K562 (cell line): Measurements from ENCODE around the gene BCKDK. TPM values are rescaled to one million over a fixed set of nuclear protein-coding genes. Genes with fewer than 3 reads are reported as not detected.

Experiments
- ATAC-seq: fragments of 200-7000 bp; cut with Tn5 transposase; 3 replicates; pipeline ENCODE4 v1.9.1; 2020; ENCODE audit warnings: moderate library complexity
- BruUV-seq: library from RNA; stranded (reverse); fragments of 400-500 nt; replicated peaks from 2 replicates; lab custom pipeline; 2021; lab: Mats Ljungman, UMichigan
- CTCF ChIA-PET: fragments of 300-600 bp; formaldehyde crosslinking; extraction: SDS; loops from one replicate; lab custom pipeline; 2021; ENCODE audit warnings: low intra/inter-chr PET ratio; lab: Yijun Ruan, JAX
- POLR2A ChIA-PET: fragments of 300-600, 350-650 bp; sonication (Branson Sonifier 250); formaldehyde crosslinking; extraction: SDS; loops from one replicate; lab custom pipeline; 2021; ENCODE audit warnings: antibody characterized with exemption, inconsistent platforms; lab: Yijun Ruan, JAX
- DNase-seq, 4 experiments: peaks; one replicate each; pipeline versions ENCODE4 v3.0.0 to v3.0.0-alpha.2; 2011 to 2018; ENCODE audit warnings: low spot score in 3 of 4, mixed read lengths in 3 of 4; ENCODE audit errors: extremely low read depth in 1 of 4
- FAIRE-seq: peaks from 2 replicates; lab custom pipeline; 2011; peaks lifted over from hg19 to GRCh38; lab: Jason Lieb, UNC
- H2AFZ ChIP-seq: 2 replicates; pipeline ENCODE4 v1.6.0; 2011; ENCODE audit warnings: low read depth, low read length, control low read depth, inconsistent platforms
- H3K27ac ChIP-seq: fragments of 200-600 bp; 3 replicates; pipeline ENCODE4 v1.8.0; 2011; ENCODE audit warnings: low read depth, mild to moderate bottlenecking, control low read depth, inconsistent platforms, low read length, moderate library complexity, mixed read lengths; ENCODE audit errors: extremely low read depth
- H3K27me3 ChIP-seq, 2 experiments: fragments of 300-600 bp in 1 of 2; 2 replicates in 1 of 2; 3 replicates in 1 of 2; pipeline versions ENCODE4 v1.6.0 to v1.8.0; 2011; ENCODE audit warnings: inconsistent platforms in 2 of 2, low read length in 2 of 2, mild to moderate bottlenecking in 1 of 2, mixed read lengths in 1 of 2, moderate library complexity in 1 of 2; ENCODE audit not compliant: control insufficient read depth in 2 of 2, insufficient read depth in 2 of 2
- H3K36me3 ChIP-seq: fragments of 300-600 bp; 3 replicates; pipeline ENCODE4 v1.8.0; 2011; ENCODE audit warnings: mild to moderate bottlenecking, low read length, inconsistent platforms; ENCODE audit not compliant: control insufficient read depth, insufficient read depth
- H3K4me1 ChIP-seq, 2 experiments: fragments of 200-600 bp in 1 of 2; replicated peaks in 1 of 2; 2 replicates in 1 of 2; 3 replicates in 1 of 2; pipeline versions ENCODE4 v1.5.1 to v1.8.0; 2011; ENCODE audit warnings: inconsistent platforms in 2 of 2, low read length in 2 of 2, mild to moderate bottlenecking in 1 of 2, mixed read lengths in 1 of 2, moderate library complexity in 1 of 2; ENCODE audit not compliant: control insufficient read depth in 2 of 2, insufficient read depth in 2 of 2
- H3K4me2 ChIP-seq: 2 replicates; pipeline ENCODE4 v1.6.1; 2011; ENCODE audit warnings: low read length, control low read depth, inconsistent platforms, mixed read lengths; ENCODE audit not compliant: insufficient read depth
- H3K4me3 ChIP-seq: fragments of 200-600 bp; sonication (generic), shearing (Covaris generic); 2 replicates; pipeline ENCODE4 v1.5.1; 2016; ENCODE audit warnings: control low read depth, inconsistent platforms
- H3K79me2 ChIP-seq: fragments of 200-600 bp; 3 replicates; pipeline ENCODE4 v1.8.0; 2011; ENCODE audit warnings: low read length, inconsistent platforms; ENCODE audit not compliant: control insufficient read depth, insufficient read depth
- H3K9ac ChIP-seq, 2 experiments: 2 replicates each; pipeline versions ENCODE4 v1.6.0 to v1.6.1; 2011; ENCODE audit warnings: low read depth in 2 of 2, low read length in 2 of 2, control low read depth in 1 of 2, inconsistent platforms in 1 of 2, mild to moderate bottlenecking in 1 of 2, mixed read lengths in 1 of 2; ENCODE audit not compliant: insufficient read depth in 1 of 2
- H3K9me1 ChIP-seq: one replicate; pipeline ENCODE4 v1.6.0; 2011; ENCODE audit warnings: inconsistent platforms, mild to moderate bottlenecking, low read length, moderate library complexity; ENCODE audit not compliant: control insufficient read depth, insufficient read depth
- H3K9me3 ChIP-seq: replicated peaks from 2 replicates; pipeline ENCODE4 v1.5.1; 2011; ENCODE audit warnings: low read depth, low read length, inconsistent platforms; ENCODE audit not compliant: control insufficient read depth, insufficient read depth
- H4K20me1 ChIP-seq: replicated peaks from 2 replicates; pipeline ENCODE4 v1.6.1; 2011; ENCODE audit warnings: low read length, inconsistent platforms, mixed read lengths; ENCODE audit not compliant: control insufficient read depth, insufficient read depth
- RBM14 ChIP-seq: fragments of 200-400 bp; formaldehyde crosslinking; IDR thresholded peaks from 2 replicates; pipeline ENCODE4 v1.6.1; 2018; ENCODE audit warnings: low read depth, mild to moderate bottlenecking, low read length, moderate library complexity, borderline replicate concordance; ENCODE audit not compliant: insufficient read depth
- TBL1XR1 ChIP-seq, 2 experiments: IDR thresholded peaks; 2 replicates each; pipeline ENCODE4 v1.6.1; 2012; ENCODE audit warnings: improper control_type of control experiment in 2 of 2, low read length in 2 of 2, mild to moderate bottlenecking in 1 of 2
- ZNF121 ChIP-seq: sonication (generic); formaldehyde crosslinking; conservative IDR thresholded peaks from 2 replicates; pipeline ENCODE4 v1.8.0; 2022; ENCODE audit warnings: missing genetic modification reagents
- ZNF717 ChIP-seq: fragments of 250-450 bp; sonication (Bioruptor Pico); IDR thresholded peaks from 2 replicates; pipeline ENCODE4 v1.5.0; 2021
- WGBS: fragments of 100-300 bp; shearing (Covaris generic); methylation state at CpG from one replicate; pipeline ENCODE4 v1.1.6; 2016; ENCODE audit warnings: low coverage, mixed read lengths; ENCODE audit not compliant: insufficient coverage; ENCODE audit errors: missing lambda C conversion rate; 5-methylcytosine and 5-hydroxymethylcytosine counted together
- in situ Hi-C: fragments of 300-500 bp; cut with MboI; formaldehyde crosslinking; loops from 4 replicates; pipeline ENCODE4 v1.15.0; 2018; ENCODE audit warnings: inconsistent platforms, mixed read lengths
- intact Hi-C: fragments of 100-400 bp; cut with micrococcal nuclease; formaldehyde crosslinking; loops from 2 replicates; pipeline ENCODE4 v1.14.2; 2022
- polyA plus RNA-seq, 8 experiments: library from polyadenylated mRNA; depleted of rRNA in 4 of 8; stranded (reverse) in 5 of 8; unstranded in 3 of 8; fragments of >200 nt; fragmentation: Nextera tagmentation in 2 of 8; fragmentation: Illumina TruSeq in 1 of 8; extraction: Ambion mirVana in 2 of 8; extraction: Trizol in 1 of 8; gene quantifications; 2 replicates each; pipeline versions ENCODE4 v1.2.1 to v1.2.3, GENCODE V29; 2011 to 2014; ENCODE audit warnings: inconsistent platforms in 1 of 8, missing spikeins in 1 of 8
- total RNA-seq, 7 experiments: library from RNA; depleted of rRNA in 6 of 7; stranded (reverse); fragments of >200 nt in 6 of 7; fragmentation: Illumina TruSeq in 2 of 7; extraction: Trizol in 2 of 7; gene quantifications; 2 replicates each; pipeline versions ENCODE4 v1.2.1 to v1.2.3, GENCODE V29; 2011 to 2021; ENCODE audit warnings: low replicate concordance in 1 of 7
- TF ChIP-seq, protein P1 (sequence below): IDR thresholded peaks from 2 replicates; pipeline ENCODE4 v1.6.1; 2011; ENCODE audit warnings: borderline replicate concordance, low read depth, mild to moderate bottlenecking, moderate library complexity, low read length; ENCODE audit not compliant: insufficient read depth, poor library complexity, severe bottlenecking
- TF ChIP-seq, protein P2 (sequence below): sonication (generic); formaldehyde crosslinking; IDR thresholded peaks from 2 replicates; pipeline ENCODE4 v1.9.0; 2022; ENCODE audit warnings: mild to moderate bottlenecking, missing genetic modification reagents
- TF ChIP-seq, protein P3 (sequence below): fragments of 450-650 bp; IDR thresholded peaks from 2 replicates; pipeline ENCODE4 v1.6.1; 2017; ENCODE audit warnings: antibody characterized with exemption, mild to moderate bottlenecking

The BCKDK gene
- total and polyA plus RNA-seq, 9 of the 15 experiments (the other 6 are each of a cell fraction or from before 2014, with no cell fraction given) = 0.58 to 34.8 (median 13.1) TPM

DNA sequence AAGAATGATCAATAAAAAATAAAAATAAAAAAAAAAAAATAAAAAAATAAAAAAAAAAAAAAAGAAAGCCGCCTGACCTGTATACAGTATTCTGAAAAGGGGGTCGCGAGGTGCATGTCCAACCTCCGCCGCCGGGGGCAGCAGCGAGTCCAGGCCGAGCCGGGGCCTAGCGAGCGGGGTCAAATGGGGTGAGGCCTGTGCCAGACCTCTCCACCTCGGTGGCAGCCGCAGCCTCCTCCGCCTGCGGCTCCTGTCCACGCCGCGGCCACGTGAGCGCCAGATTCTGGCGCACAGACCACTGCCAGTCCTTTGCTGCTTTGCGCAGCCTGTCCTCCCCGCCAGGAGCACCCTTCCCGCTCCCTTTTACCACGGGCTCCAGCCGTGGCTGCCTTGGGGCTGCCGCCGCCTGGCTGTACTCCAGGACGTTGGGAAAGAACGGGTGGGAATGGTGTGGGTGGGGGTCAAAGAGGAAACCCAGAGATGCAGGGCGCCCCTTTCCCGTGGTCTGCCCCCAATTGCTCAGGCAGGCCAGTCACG is 2.4 kb upstream of the BCKDK start (continued):
- TF ChIP-seq, protein P1, sequence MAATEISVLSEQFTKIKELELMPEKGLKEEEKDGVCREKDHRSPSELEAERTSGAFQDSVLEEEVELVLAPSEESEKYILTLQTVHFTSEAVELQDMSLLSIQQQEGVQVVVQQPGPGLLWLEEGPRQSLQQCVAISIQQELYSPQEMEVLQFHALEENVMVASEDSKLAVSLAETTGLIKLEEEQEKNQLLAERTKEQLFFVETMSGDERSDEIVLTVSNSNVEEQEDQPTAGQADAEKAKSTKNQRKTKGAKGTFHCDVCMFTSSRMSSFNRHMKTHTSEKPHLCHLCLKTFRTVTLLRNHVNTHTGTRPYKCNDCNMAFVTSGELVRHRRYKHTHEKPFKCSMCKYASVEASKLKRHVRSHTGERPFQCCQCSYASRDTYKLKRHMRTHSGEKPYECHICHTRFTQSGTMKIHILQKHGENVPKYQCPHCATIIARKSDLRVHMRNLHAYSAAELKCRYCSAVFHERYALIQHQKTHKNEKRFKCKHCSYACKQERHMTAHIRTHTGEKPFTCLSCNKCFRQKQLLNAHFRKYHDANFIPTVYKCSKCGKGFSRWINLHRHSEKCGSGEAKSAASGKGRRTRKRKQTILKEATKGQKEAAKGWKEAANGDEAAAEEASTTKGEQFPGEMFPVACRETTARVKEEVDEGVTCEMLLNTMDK = no peak
- TF ChIP-seq RBM14 = 0 out of 2 replicates have a peak, but pooled peaks have one; percentile 85
- TF ChIP-seq, protein P2, sequence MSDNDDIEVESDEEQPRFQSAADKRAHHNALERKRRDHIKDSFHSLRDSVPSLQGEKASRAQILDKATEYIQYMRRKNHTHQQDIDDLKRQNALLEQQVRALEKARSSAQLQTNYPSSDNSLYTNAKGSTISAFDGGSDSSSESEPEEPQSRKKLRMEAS (CRISPR knock-in tag) = peak; percentile 87

- no peak for FAIRE-seq
- ChIA-PET POLR2A (interaction anchor here (0.9 to 1.6 kb wide), 3 partner anchors 11 to 73 kb away, joined by 3 to 6 read pairs (median 4); partner anchors contain the start of genes FUS and KAT8), CTCF (interaction anchor here (0.6 kb wide), 1 partner anchor 216 kb away, joined by 3 read pairs; no protein-coding TSS in a partner anchor)
- peaks cover 27% of the 10 kb centered on the region; the same call in 2 of the 3 replicates for H3K36me3 ChIP-seq
- no peaks in the 10 kb centered on the region for H4K20me1 ChIP-seq
- peaks cover 8 to 33% of the 10 kb centered on the region in 2 experiments for H3K4me1 ChIP-seq
- DNase-seq = no peak
- no peak overlapping the region for H3K4me2 ChIP-seq
- intact Hi-C loops (loop anchor here (5.0 kb wide), 1 partner anchor 36 kb away; no protein-coding TSS in a partner anchor), in situ Hi-C loops (no loop called here)
- no peak overlapping the region for H2AFZ ChIP-seq
- H3K9me1 ChIP-seq = no peaks in the 10 kb centered on the region
- H3K27me3 ChIP-seq = no peaks in the 10 kb centered on the region
- H3K27ac ChIP-seq = no peak overlapping the region
- H3K79me2 ChIP-seq = peaks cover 13% of the 10 kb centered on the region
- TF ChIP-seq ZNF717 (CRISPR knock-in tag) (no peak), TBL1XR1 (IDR thresholded peaks at IDR 0.05; ENCODE audit: low read length in 2 of 2) (no peak), ZNF121 (CRISPR knock-in tag) (peak; percentile 45; the same call in 1 of the 2 replicates)
- TF ChIP-seq, protein P3, sequence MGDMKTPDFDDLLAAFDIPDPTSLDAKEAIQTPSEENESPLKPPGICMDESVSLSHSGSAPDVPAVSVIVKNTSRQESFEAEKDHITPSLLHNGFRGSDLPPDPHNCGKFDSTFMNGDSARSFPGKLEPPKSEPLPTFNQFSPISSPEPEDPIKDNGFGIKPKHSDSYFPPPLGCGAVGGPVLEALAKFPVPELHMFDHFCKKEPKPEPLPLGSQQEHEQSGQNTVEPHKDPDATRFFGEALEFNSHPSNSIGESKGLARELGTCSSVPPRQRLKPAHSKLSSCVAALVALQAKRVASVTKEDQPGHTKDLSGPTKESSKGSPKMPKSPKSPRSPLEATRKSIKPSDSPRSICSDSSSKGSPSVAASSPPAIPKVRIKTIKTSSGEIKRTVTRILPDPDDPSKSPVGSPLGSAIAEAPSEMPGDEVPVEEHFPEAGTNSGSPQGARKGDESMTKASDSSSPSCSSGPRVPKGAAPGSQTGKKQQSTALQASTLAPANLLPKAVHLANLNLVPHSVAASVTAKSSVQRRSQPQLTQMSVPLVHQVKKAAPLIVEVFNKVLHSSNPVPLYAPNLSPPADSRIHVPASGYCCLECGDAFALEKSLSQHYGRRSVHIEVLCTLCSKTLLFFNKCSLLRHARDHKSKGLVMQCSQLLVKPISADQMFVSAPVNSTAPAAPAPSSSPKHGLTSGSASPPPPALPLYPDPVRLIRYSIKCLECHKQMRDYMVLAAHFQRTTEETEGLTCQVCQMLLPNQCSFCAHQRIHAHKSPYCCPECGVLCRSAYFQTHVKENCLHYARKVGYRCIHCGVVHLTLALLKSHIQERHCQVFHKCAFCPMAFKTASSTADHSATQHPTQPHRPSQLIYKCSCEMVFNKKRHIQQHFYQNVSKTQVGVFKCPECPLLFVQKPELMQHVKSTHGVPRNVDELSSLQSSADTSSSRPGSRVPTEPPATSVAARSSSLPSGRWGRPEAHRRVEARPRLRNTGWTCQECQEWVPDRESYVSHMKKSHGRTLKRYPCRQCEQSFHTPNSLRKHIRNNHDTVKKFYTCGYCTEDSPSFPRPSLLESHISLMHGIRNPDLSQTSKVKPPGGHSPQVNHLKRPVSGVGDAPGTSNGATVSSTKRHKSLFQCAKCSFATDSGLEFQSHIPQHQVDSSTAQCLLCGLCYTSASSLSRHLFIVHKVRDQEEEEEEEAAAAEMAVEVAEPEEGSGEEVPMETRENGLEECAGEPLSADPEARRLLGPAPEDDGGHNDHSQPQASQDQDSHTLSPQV = no peak
- WGBS = 86% methylated on average over 25 of the region's 28 CpGs
- ATAC-seq = no peak
- no peak overlapping the region for H3K4me3 ChIP-seq
- no peaks in the 10 kb centered on the region for H3K9me3 ChIP-seq
- no peak overlapping the region for H3K9ac ChIP-seq
- BruUV-seq = no TSS peak
These were observed 1.4 kb upstream of the BCKDK start for GRCh38 chr16:31106509-31107464.
